Naive thymus-derived CD4-positive, alpha-beta T cell (primary cell): ENCODE results near the gene TOP2A. TPM values are rescaled to one million over a fixed set of nuclear protein-coding genes. Genes with fewer than 3 reads are reported as not detected.

Source experiments
- ATAC-seq: fragments of 150-1000 bp; cut with Tn5 transposase; 2 replicates; pipeline ENCODE4 v1.10.0; 2021; ENCODE audit warnings: mild to moderate bottlenecking, moderate library complexity
- CTCF ChIA-PET: fragments of 350-600 bp; sonication (Branson Sonifier 250); formaldehyde crosslinking; loops from one replicate; lab custom pipeline; 2021; ENCODE audit warnings: antibody characterized with exemption; lab: Charles Lee
- POLR2A ChIA-PET: fragments of 350-600 bp; sonication (Branson Sonifier 250); formaldehyde crosslinking; loops from one replicate; lab custom pipeline; 2021; ENCODE audit warnings: antibody characterized with exemption, inconsistent platforms; lab: Charles Lee
- DNase-seq, 9 donors: peaks; one replicate each; pipeline versions ENCODE4 v3.0.0 to v3.0.0-alpha.2; 2020 to 2022; ENCODE audit warnings: mixed read lengths in 1 of 9
- H3K27ac ChIP-seq: one replicate; pipeline ENCODE4 v1.7.0; 2013; ENCODE audit warnings: mild to moderate bottlenecking, low read depth, low read length, moderate library complexity
- H3K27me3 ChIP-seq, 2 donors: one replicate each; pipeline ENCODE4 v1.7.0; 2013; ENCODE audit warnings: low read length in 2 of 2, mild to moderate bottlenecking in 2 of 2, moderate library complexity in 2 of 2; ENCODE audit not compliant: control insufficient read depth in 2 of 2, insufficient read depth in 2 of 2
- H3K36me3 ChIP-seq, 3 experiments: 1 replicate in 2 of 3; 2 replicates in 1 of 3; pipeline ENCODE4 v1.7.0; 2013; ENCODE audit warnings: low read length in 3 of 3, mild to moderate bottlenecking in 3 of 3, moderate library complexity in 1 of 3; ENCODE audit not compliant: insufficient read depth in 3 of 3, control insufficient read depth in 2 of 3
- H3K4me1 ChIP-seq, 2 donors: one replicate each; pipeline ENCODE4 v1.7.0; 2013; ENCODE audit warnings: low read length in 2 of 2, mild to moderate bottlenecking in 2 of 2, moderate library complexity in 1 of 2; ENCODE audit not compliant: control insufficient read depth in 2 of 2, insufficient read depth in 2 of 2
- H3K4me3 ChIP-seq: 2 replicates; pipeline ENCODE4 v1.7.0; 2013; ENCODE audit warnings: mild to moderate bottlenecking, low read length
- H3K9me3 ChIP-seq, 3 experiments: 1 replicate in 2 of 3; 2 replicates in 1 of 3; pipeline ENCODE4 v1.7.0; 2013; ENCODE audit warnings: low read length in 3 of 3; ENCODE audit not compliant: control insufficient read depth in 2 of 3
- H3K27ac Mint-ChIP-seq, 9 donors: one replicate each; pipeline ENCODE4 v1.8.0; 2020 to 2022; ENCODE audit warnings: mixed read lengths in 9 of 9, mild to moderate bottlenecking in 8 of 9, moderate library complexity in 5 of 9, inconsistent platforms in 2 of 9
- H3K27me3 Mint-ChIP-seq, 5 donors: one replicate each; pipeline ENCODE4 v1.8.0; 2021 to 2022; ENCODE audit warnings: mixed read lengths in 5 of 5, mild to moderate bottlenecking in 1 of 5
- H3K36me3 Mint-ChIP-seq, 5 donors: one replicate each; pipeline ENCODE4 v1.8.0; 2020 to 2022; ENCODE audit warnings: mixed read lengths in 5 of 5, mild to moderate bottlenecking in 3 of 5, inconsistent platforms in 1 of 5
- H3K4me1 Mint-ChIP-seq, 7 donors: one replicate each; pipeline ENCODE4 v1.8.0; 2020 to 2022; ENCODE audit warnings: mixed read lengths in 7 of 7, mild to moderate bottlenecking in 3 of 7, inconsistent platforms in 1 of 7
- H3K4me3 Mint-ChIP-seq, 10 donors: one replicate each; pipeline ENCODE4 v1.8.0; 2020 to 2022; ENCODE audit warnings: mild to moderate bottlenecking in 10 of 10, mixed read lengths in 10 of 10, moderate library complexity in 6 of 10, inconsistent platforms in 2 of 10
- H3K9me3 Mint-ChIP-seq, 11 donors: one replicate each; pipeline ENCODE4 v1.8.0; 2020 to 2022; ENCODE audit warnings: mixed read lengths in 11 of 11, mild to moderate bottlenecking in 4 of 11, inconsistent platforms in 1 of 11, moderate library complexity in 1 of 11
- intact Hi-C, 2 donors: fragments of 100-400 bp; cut with micrococcal nuclease; formaldehyde crosslinking; loops; one replicate each; pipeline ENCODE4 v1.15.1; 2023
- polyA plus RNA-seq, 2 donors: library from polyadenylated mRNA; unstranded; fragments of 300-500 nt; fragmentation: Illumina TruSeq; gene quantifications; one replicate each; pipeline ENCODE4 v1.2.3, GENCODE V29; 2021
- total RNA-seq, 6 experiments: library from RNA in 5 of 6; stranded (reverse) in 5 of 6; gene quantifications; 1 replicate in 5 of 6; 2 replicates in 1 of 6; pipeline ENCODE4 v1.2.3 and lab custom pipeline; 2021 to 2026

The TOP2A gene
- total and polyA plus RNA-seq, 7 experiments from 2014 or later = 0.54 to 273 (median 1.2) TPM; not detected in 2

- ChIA-PET POLR2A (no interaction called here), CTCF (no interaction called here)
- Mint-ChIP-seq H3K27ac (peak overlapping the region in 1 of 9 donors; percentile 82), H3K4me1 (peaks cover 0 to 5% (median 0%) of the 10 kb centered on the region in 7 donors), H3K27me3 (peaks cover 0 to 6% (median 0%) of the 10 kb centered on the region in 5 donors), H3K4me3 (no peak overlapping the region), H3K9me3 (no peaks in the 10 kb centered on the region), H3K36me3 (peaks cover 0 to 7% (median 0%) of the 10 kb centered on the region in 5 donors)
- H3K4me1 ChIP-seq = no peaks in the 10 kb centered on the region
- H3K27me3 ChIP-seq = no peaks in the 10 kb centered on the region
- H3K36me3 ChIP-seq = no peaks in the 10 kb centered on the region
- intact Hi-C loops = no loop called here
- no peak overlapping the region for H3K4me3 ChIP-seq
- DNase-seq = no peak
- no peak for ATAC-seq
- no peaks in the 10 kb centered on the region for H3K9me3 ChIP-seq
- H3K27ac ChIP-seq = no peak overlapping the region
These were observed 44.8 kb upstream of the TOP2A start for GRCh38 chr17:40462343-40463121.

- CTCF ChIA-PET = no interaction called here
- Histone ChIP-seq H3K36me3 (no peaks in the 10 kb centered on the region), H3K4me1 (no peaks in the 10 kb centered on the region), H3K27me3 (no peaks in the 10 kb centered on the region), H3K27ac (no peak overlapping the region), H3K9me3 (no peaks in the 10 kb centered on the region), H3K4me3 (no peak overlapping the region)
- DNase-seq = no peak
- H3K4me3 Mint-ChIP-seq = no peak overlapping the region
- intact Hi-C loops = no loop called here
- H3K27me3 Mint-ChIP-seq = peaks cover 0 to 4% (median 0%) of the 10 kb centered on the region in 5 donors
- H3K9me3 Mint-ChIP-seq = no peaks in the 10 kb centered on the region
- H3K36me3 Mint-ChIP-seq = peaks cover 0 to 7% (median 0%) of the 10 kb centered on the region in 5 donors
- no peak for ATAC-seq
- H3K27ac Mint-ChIP-seq = peak overlapping the region in 1 of 9 donors; percentile 82
- POLR2A ChIA-PET = no interaction called here
- peaks cover 0 to 5% (median 0%) of the 10 kb centered on the region in 7 donors for H3K4me1 Mint-ChIP-seq
These were observed 44.1 kb upstream of the TOP2A start for GRCh38 chr17:40461732-40462342.

GRCh38 chr17:40460968-40461731 lies 43.5 kb upstream of the TOP2A start:
- Mint-ChIP-seq H3K27me3 (no peaks in the 10 kb centered on the region), H3K36me3 (peaks cover 0 to 7% (median 0%) of the 10 kb centered on the region in 5 donors), H3K9me3 (no peaks in the 10 kb centered on the region), H3K4me1 (peaks cover 0 to 5% (median 0%) of the 10 kb centered on the region in 7 donors), H3K4me3 (no peak overlapping the region), H3K27ac (no peak overlapping the region)
- intact Hi-C loops = no loop called here
- ATAC-seq (no peak), DNase-seq (no peak)
- H3K27ac ChIP-seq = no peak overlapping the region
- H3K4me1 ChIP-seq = no peaks in the 10 kb centered on the region
- ChIA-PET CTCF (no interaction called here), POLR2A (no interaction called here)
- no peaks in the 10 kb centered on the region for H3K27me3 ChIP-seq
- H3K36me3 ChIP-seq = no peaks in the 10 kb centered on the region
- no peak overlapping the region for H3K4me3 ChIP-seq
- no peaks in the 10 kb centered on the region for H3K9me3 ChIP-seq

GRCh38 chr17:40460604-40460967 lies 42.9 kb upstream of the TOP2A start:
- Mint-ChIP-seq H3K4me3 (no peak overlapping the region), H3K4me1 (peaks cover 0 to 5% (median 0%) of the 10 kb centered on the region in 7 donors), H3K9me3 (no peaks in the 10 kb centered on the region), H3K27me3 (no peaks in the 10 kb centered on the region), H3K27ac (peak overlapping the region in 1 of 9 donors; percentile 55), H3K36me3 (peaks cover 0 to 12% (median 0%) of the 10 kb centered on the region in 5 donors)
- CTCF ChIA-PET = interaction anchor here (0.6 kb wide), 1 partner anchor 79 kb away, joined by 4 read pairs; no protein-coding TSS in a partner anchor
- intact Hi-C loops = no loop called here
- Histone ChIP-seq H3K36me3 (no peaks in the 10 kb centered on the region), H3K4me1 (no peaks in the 10 kb centered on the region), H3K27me3 (no peaks in the 10 kb centered on the region), H3K4me3 (no peak overlapping the region), H3K27ac (no peak overlapping the region), H3K9me3 (no peaks in the 10 kb centered on the region)
- POLR2A ChIA-PET = no interaction called here
- DNase-seq (no peak), ATAC-seq (no peak)

DNA sequence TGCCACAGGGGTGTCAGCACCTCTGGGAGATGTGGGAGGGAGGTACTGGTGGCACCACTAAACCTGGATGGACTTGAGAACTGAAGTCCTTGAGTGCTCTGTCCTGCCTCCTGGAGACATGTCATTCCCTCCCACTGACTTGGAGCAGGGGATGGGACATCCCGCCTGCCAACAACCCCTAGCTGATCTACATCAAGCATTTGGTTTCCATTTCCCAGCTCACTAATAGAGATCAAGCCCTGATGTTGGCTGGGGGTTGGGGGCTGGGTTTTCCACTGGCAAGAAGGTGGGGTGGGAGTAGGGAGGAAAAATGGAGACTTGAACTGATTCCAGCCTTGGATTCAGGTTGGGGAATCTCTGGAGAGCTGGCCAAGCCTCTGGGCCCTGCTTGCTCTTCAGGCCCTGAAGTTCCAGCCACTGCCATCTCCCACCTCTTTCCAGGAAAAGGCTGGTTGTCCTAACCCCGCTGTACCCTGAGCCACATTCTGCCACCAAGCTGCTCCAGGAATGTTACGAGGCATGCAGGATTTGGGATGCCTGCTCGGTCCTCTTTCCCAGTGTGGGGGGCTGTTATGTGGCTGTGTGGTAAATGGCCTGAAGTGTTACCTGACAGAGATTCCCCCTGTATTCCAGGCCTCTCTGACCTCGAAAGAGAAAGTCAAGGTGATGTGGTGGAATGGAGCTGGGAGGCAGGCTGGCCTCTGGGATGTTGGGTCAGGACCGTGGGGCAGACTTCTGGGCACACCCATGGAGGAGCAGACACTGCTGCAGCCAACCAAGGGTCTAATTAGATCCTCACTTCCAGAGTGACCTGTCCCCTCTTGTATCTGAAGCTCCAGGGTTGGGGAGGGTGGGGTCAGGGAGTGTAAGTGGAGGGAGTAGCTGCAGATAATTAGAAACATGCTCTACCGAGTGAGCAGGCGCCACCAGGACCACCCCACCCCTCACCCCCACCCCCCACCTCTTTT lies 42.2 kb upstream of the TOP2A start:
- DNase-seq = peak in 1 of 9 donors; percentile 5
- intact Hi-C loops = no loop called here
- H3K27me3 ChIP-seq = no peaks in the 10 kb centered on the region
- peaks cover 0 to 5% (median 0%) of the 10 kb centered on the region in 7 donors for H3K4me1 Mint-ChIP-seq
- no peaks in the 10 kb centered on the region for H3K36me3 ChIP-seq
- no peak overlapping the region for H3K27ac ChIP-seq
- H3K27ac Mint-ChIP-seq = no peak overlapping the region
- H3K36me3 Mint-ChIP-seq = peaks cover 0 to 13% (median 0%) of the 10 kb centered on the region in 5 donors
- H3K9me3 Mint-ChIP-seq = no peaks in the 10 kb centered on the region
- H3K4me1 ChIP-seq = no peaks in the 10 kb centered on the region
- H3K4me3 ChIP-seq = no peak overlapping the region
- ChIA-PET POLR2A (no interaction called here), CTCF (interaction anchor here (0.6 kb wide), 1 partner anchor 78 kb away, joined by 4 read pairs; no protein-coding TSS in a partner anchor)
- no peaks in the 10 kb centered on the region for H3K27me3 Mint-ChIP-seq
- no peak for ATAC-seq
- H3K4me3 Mint-ChIP-seq = no peak overlapping the region
- no peaks in the 10 kb centered on the region for H3K9me3 ChIP-seq
